ENCODE data around the gene PSMB10.

Gene PSMB10

DNA sequence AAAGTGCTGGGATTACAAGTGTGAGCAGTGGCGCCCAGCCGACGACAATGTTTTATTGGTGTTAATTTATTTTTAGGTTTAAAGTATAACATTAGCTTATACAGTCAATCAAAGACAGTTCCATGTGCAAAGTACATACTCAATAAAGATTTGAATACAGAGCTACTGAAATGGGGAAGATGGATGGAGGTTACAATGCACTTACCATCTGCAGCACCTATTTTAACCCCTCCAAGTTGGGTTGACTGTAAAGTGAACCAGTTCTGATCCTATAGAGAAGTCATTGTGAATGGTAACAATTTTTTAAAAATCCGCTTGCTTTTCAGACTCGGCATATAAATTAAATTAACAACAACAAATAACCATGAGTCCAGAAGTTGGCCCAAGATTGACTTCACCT is 44.3 kb downstream of the PSMB10 start:
- Histone ChIP-seq H3K4me3 (ENCODE audit: low read depth in 1 of 2, low read length in 2 of 2) (peak overlapping the region; percentile 73), H3K27me3 (ENCODE audit: control insufficient read depth in 1 of 2, insufficient read depth in 2 of 2, low read length in 2 of 2) (no peaks in the 10 kb centered on the region), H3K9me3 (ENCODE audit: control insufficient read depth in 1 of 2, low read length in 2 of 2) (no peaks in the 10 kb centered on the region), H3K4me1 (ENCODE audit: control insufficient read depth in 1 of 2, insufficient read depth in 2 of 2, low read length in 2 of 2) (peaks cover 9 to 17% of the 10 kb centered on the region in 2 donors), H3K36me3 (ENCODE audit: control insufficient read depth in 1 of 2, insufficient read depth in 2 of 2, low read length in 2 of 2) (peaks cover 0 to 3% of the 10 kb centered on the region in 2 donors), H3K27ac (ENCODE audit: low read depth, low read length) (no peak overlapping the region), H3K9ac (ENCODE audit: low read depth in 1 of 2, low read length in 2 of 2) (peak overlapping the region; percentile 25 to 54)

DNA sequence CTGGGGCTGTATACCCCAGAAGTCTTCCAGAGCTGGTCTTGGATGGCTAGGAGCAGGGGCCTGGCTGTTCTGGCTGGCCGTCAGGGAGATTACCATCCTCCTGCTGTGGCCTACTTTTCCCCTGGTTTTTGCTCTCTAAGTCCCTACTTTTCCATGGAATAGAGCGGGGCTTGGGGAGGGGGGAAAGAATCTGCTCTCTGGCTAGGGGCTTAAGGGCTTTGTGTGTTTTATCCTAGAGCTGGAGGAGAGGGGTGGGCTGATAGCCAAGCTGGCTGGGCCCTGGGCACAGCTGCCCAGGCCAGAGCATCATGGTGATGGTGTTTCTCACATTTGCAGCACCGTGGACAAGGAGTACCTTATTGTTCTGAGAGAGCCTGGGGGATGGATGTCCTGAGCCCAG is 48.3 kb downstream of the PSMB10 start:
- Histone ChIP-seq H3K9ac (ENCODE audit: low read depth in 1 of 2, low read length in 2 of 2) (no peak overlapping the region), H3K9me3 (ENCODE audit: control insufficient read depth in 1 of 2, low read length in 2 of 2) (no peaks in the 10 kb centered on the region), H3K4me3 (ENCODE audit: low read depth in 1 of 2, low read length in 2 of 2) (no peak overlapping the region), H3K36me3 (ENCODE audit: control insufficient read depth in 1 of 2, insufficient read depth in 2 of 2, low read length in 2 of 2) (peaks cover 12 to 15% of the 10 kb centered on the region in 2 donors), H3K27ac (ENCODE audit: low read depth, low read length) (no peak overlapping the region), H3K4me1 (ENCODE audit: control insufficient read depth in 1 of 2, insufficient read depth in 2 of 2, low read length in 2 of 2) (peaks cover 0 to 9% of the 10 kb centered on the region in 2 donors), H3K27me3 (ENCODE audit: control insufficient read depth in 1 of 2, insufficient read depth in 2 of 2, low read length in 2 of 2) (no peaks in the 10 kb centered on the region)

DNA sequence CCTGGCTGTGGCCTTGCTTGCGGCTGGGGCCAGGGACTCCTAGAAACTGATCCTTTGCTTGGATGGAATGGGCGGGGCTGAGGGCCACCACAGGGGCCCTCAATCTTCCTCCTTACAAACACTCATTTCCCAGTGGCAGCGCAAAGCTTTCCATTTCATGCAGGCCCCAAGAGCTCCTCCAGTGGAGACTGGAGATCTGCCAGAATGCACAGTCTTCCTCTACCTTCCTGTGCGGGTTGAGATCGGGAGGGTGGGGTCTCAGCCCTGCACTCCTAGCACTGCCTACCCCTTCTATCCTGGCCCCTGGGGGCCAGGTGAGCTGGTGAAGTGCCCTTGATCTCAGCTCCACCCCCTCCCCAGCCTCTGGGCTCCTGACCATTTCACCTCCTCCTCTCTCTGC is 50.3 kb downstream of the PSMB10 start:
- no peak overlapping the region for H3K4me3 ChIP-seq (ENCODE audit: low read depth in 1 of 2, low read length in 2 of 2)
- no peak overlapping the region for H3K27ac ChIP-seq (ENCODE audit: low read depth, low read length)
- no peaks in the 10 kb centered on the region for H3K27me3 ChIP-seq (ENCODE audit: control insufficient read depth in 1 of 2, insufficient read depth in 2 of 2, low read length in 2 of 2)
- peaks cover 6 to 16% of the 10 kb centered on the region in 2 donors for H3K4me1 ChIP-seq (ENCODE audit: control insufficient read depth in 1 of 2, insufficient read depth in 2 of 2, low read length in 2 of 2)
- peaks cover 31 to 34% of the 10 kb centered on the region in 2 donors for H3K36me3 ChIP-seq (ENCODE audit: control insufficient read depth in 1 of 2, insufficient read depth in 2 of 2, low read length in 2 of 2)
- no peaks in the 10 kb centered on the region for H3K9me3 ChIP-seq (ENCODE audit: control insufficient read depth in 1 of 2, low read length in 2 of 2)
- no peak overlapping the region for H3K9ac ChIP-seq (ENCODE audit: low read depth in 1 of 2, low read length in 2 of 2)

DNA sequence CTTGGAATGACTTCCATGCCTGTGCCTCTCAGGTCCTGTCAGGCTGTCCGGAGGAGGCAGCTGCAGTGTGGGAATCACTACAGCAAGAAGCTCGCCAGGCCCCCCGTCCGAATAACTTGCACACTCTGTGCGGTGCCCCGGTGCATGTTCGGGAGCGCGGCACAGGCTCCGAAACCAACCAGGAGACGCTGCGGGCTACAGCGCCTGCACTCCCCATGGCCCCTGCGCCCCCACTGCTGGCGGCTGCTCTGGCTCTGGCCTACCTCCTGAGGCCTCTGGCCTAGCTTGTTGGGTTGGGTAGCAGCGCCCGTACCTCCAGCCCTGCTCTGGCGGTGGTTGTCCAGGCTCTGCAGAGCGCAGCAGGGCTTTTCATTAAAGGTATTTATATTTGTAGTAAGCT is 50.7 kb downstream of the PSMB10 start:
- H3K27me3 ChIP-seq (ENCODE audit: control insufficient read depth in 1 of 2, insufficient read depth in 2 of 2, low read length in 2 of 2): no peaks in the 10 kb centered on the region
- no peak overlapping the region for H3K27ac ChIP-seq (ENCODE audit: low read depth, low read length)
- peaks cover 35 to 38% of the 10 kb centered on the region in 2 donors for H3K36me3 ChIP-seq (ENCODE audit: control insufficient read depth in 1 of 2, insufficient read depth in 2 of 2, low read length in 2 of 2)
- no peak overlapping the region for H3K4me3 ChIP-seq (ENCODE audit: low read depth in 1 of 2, low read length in 2 of 2)
- peaks cover 6 to 16% of the 10 kb centered on the region in 2 donors for H3K4me1 ChIP-seq (ENCODE audit: control insufficient read depth in 1 of 2, insufficient read depth in 2 of 2, low read length in 2 of 2)
- no peak overlapping the region for H3K9ac ChIP-seq (ENCODE audit: low read depth in 1 of 2, low read length in 2 of 2)
- no peaks in the 10 kb centered on the region for H3K9me3 ChIP-seq (ENCODE audit: control insufficient read depth in 1 of 2, low read length in 2 of 2)

DNA sequence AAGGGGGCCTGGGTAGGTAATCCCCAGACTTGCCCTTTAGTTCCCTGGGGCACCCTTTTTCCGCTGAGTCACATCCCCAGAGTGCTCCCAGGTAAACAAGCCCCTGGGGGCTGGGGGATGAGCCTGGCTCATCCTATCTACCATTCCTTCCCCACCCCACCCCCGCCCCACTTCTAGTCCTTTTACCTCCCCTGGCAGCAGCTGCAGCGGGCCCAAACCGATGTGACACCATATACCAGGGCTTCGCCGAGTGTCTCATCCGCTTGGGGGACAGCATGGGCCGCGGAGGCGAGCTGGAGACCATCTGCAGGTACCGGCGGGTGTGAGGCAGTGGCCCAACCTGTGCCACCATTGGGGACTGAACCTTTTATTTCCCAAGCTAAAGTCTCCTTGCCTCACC is 51.1 kb downstream of the PSMB10 start:
- Histone ChIP-seq H3K9ac (ENCODE audit: low read depth in 1 of 2, low read length in 2 of 2) (no peak overlapping the region), H3K4me3 (ENCODE audit: low read depth in 1 of 2, low read length in 2 of 2) (no peak overlapping the region), H3K9me3 (ENCODE audit: control insufficient read depth in 1 of 2, low read length in 2 of 2) (no peaks in the 10 kb centered on the region), H3K36me3 (ENCODE audit: control insufficient read depth in 1 of 2, insufficient read depth in 2 of 2, low read length in 2 of 2) (peaks cover 39 to 43% of the 10 kb centered on the region in 2 donors), H3K27ac (ENCODE audit: low read depth, low read length) (no peak overlapping the region), H3K27me3 (ENCODE audit: control insufficient read depth in 1 of 2, insufficient read depth in 2 of 2, low read length in 2 of 2) (no peaks in the 10 kb centered on the region), H3K4me1 (ENCODE audit: control insufficient read depth in 1 of 2, insufficient read depth in 2 of 2, low read length in 2 of 2) (peaks cover 6 to 16% of the 10 kb centered on the region in 2 donors)

DNA sequence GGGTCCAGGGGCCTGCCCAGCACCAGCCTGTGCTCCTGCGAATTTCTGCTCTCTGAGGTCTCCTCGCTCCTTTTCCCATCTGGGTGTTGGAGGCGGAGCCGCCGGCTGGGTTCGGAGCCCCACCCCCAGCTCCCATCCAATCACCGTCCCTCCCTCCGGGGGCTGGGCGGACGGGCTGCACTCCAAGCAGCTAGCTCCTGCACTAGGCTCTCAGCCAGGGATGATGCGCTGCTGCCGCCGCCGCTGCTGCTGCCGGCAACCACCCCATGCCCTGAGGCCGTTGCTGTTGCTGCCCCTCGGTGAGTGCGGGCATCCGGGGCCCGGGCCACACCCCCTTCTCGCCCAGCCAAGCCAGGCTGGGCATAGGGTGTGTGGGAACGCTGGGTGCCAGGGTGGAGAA is 52.0 kb downstream of the PSMB10 start, which contains the start of gene NRN1L:
TSS of gene NRN1L (plus strand) at position 202 of the 400 bp plus-strand sequence. CDS start at position 221, 19 bp downstream.
- Histone ChIP-seq H3K27me3 (ENCODE audit: control insufficient read depth in 1 of 2, insufficient read depth in 2 of 2, low read length in 2 of 2) (no peaks in the 10 kb centered on the region), H3K27ac (ENCODE audit: low read depth, low read length) (no peak within 1 kb of the TSS), H3K9me3 (ENCODE audit: control insufficient read depth in 1 of 2, low read length in 2 of 2) (no peaks in the 10 kb centered on the region), H3K4me3 (ENCODE audit: low read depth in 1 of 2, low read length in 2 of 2) (no peak within 1 kb of the TSS), H3K9ac (ENCODE audit: low read depth in 1 of 2, low read length in 2 of 2) (no peak within 1 kb of the TSS), H3K4me1 (ENCODE audit: control insufficient read depth in 1 of 2, insufficient read depth in 2 of 2, low read length in 2 of 2) (peaks cover 6 to 16% of the 10 kb centered on the region in 2 donors), H3K36me3 (ENCODE audit: control insufficient read depth in 1 of 2, insufficient read depth in 2 of 2, low read length in 2 of 2) (peaks cover 48 to 51% of the 10 kb centered on the region in 2 donors)
